Right hindlimb (tissue), 1 donor: ENCODE measurements around the gene DYNLT1.

ENCODE experiments used
- DNase-seq: peaks from one replicate; pipeline ENCODE4 v3.0.0-alpha.2; 2018

The DYNLT1 gene

GRCh38 chr6:158595223-158595622 lies 49.3 kb downstream of the DYNLT1 start:
- no peak for DNase-seq

GRCh38 chr6:158593670-158594069 lies 50.9 kb downstream of the DYNLT1 start:
- no peak for DNase-seq

GRCh38 chr6:158591810-158592209 lies 52.7 kb downstream of the DYNLT1 start:
- no peak for DNase-seq

- DNase-seq = peak; percentile 33
These were observed 53.3 kb downstream of the DYNLT1 start for GRCh38 chr6:158591134-158591809.

- no peak for DNase-seq
These were observed 55.2 kb downstream of the DYNLT1 start for GRCh38 chr6:158589366-158589765.

- DNase-seq = no peak
These were observed 57.9 kb downstream of the DYNLT1 start for GRCh38 chr6:158586652-158587051.
